Stimulated activated naive CD8-positive, alpha-beta T cell treated with anti-CD3 and anti-CD28 coated beads, Interleukin-15, amount 100 ng/mL, for 72 hours (primary cell): ENCODE results near the gene ATXN7.

Experiments
- ATAC-seq: fragments of 150-1000 bp; cut with Tn5 transposase; 2 replicates; pipeline ENCODE4 v1.10.0; 2021; ENCODE audit warnings: mild to moderate bottlenecking, moderate library complexity
- DNase-seq, 2 donors: peaks; one replicate each; pipeline ENCODE4 v3.0.0; 2021 to 2022
- H3K27ac Mint-ChIP-seq, 2 donors: one replicate each; pipeline ENCODE4 v1.8.0; 2022; ENCODE audit warnings: mild to moderate bottlenecking in 2 of 2, mixed read lengths in 2 of 2, moderate library complexity in 2 of 2
- H3K27me3 Mint-ChIP-seq: one replicate; pipeline ENCODE4 v1.8.0; 2022; ENCODE audit warnings: mixed read lengths
- H3K4me1 Mint-ChIP-seq: one replicate; pipeline ENCODE4 v1.8.0; 2022; ENCODE audit warnings: mild to moderate bottlenecking, mixed read lengths
- H3K4me3 Mint-ChIP-seq, 2 donors: one replicate each; pipeline ENCODE4 v1.8.0; 2022; ENCODE audit warnings: mild to moderate bottlenecking in 2 of 2, mixed read lengths in 2 of 2, moderate library complexity in 1 of 2
- H3K9me3 Mint-ChIP-seq, 2 donors: one replicate each; pipeline ENCODE4 v1.8.0; 2022; ENCODE audit warnings: mixed read lengths in 2 of 2

Gene ATXN7

DNA sequence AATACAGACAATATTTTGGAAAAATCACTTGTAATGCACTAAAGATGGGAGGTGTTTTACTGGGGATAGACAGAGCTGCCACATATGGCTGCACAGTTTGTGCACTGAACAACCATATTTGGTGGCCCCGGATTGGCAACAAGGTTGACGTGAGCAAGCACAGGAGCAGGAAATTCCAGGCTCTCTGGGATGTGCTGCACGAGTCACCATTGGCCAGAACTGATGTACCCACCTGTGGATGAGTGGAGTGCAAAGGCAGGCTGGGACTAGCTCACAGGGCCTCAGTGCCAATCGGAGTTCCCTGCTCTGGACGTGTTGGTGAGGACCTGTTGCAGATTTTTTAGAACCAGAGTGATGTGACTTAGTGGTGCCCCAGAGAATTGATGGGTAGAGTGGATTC lies 90.5 kb downstream of the ATXN7 start:
- no peaks in the 10 kb centered on the region for H3K27me3 Mint-ChIP-seq
- H3K4me3 Mint-ChIP-seq: no peak overlapping the region
- H3K4me1 Mint-ChIP-seq: peaks cover 28% of the 10 kb centered on the region
- H3K27ac Mint-ChIP-seq: peak overlapping the region in 1 of 2 donors; percentile 54
- no peak for ATAC-seq
- DNase-seq: no peak
- no peaks in the 10 kb centered on the region for H3K9me3 Mint-ChIP-seq

DNA sequence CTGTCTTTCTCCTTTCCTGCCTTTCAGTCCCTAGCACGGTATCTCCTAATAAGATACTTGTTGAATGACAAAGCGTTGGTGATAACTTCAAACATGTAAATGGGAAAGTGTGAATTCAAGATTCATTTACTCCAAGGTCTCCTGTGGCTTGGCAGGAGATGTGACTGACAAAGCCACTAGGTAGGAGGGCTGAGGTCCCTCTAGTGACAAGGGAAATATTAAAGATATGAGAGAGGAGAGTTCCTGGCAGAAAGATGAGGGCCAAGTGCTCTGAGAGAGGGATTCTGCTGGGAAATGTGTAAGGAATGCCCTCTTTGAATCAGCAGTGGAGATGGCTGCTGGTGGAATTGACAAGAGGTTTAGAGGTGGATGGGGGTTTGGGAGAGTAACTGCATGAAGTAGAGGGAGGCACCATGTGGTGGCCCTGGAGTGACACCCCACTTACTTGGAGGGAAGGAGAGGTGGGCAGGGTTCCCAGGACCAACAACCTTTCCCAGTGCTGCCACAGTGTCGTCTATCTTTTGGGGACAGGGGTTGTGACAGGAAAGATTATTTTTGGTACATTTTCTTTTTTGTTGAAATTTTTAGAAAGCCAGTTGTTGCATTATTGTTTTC lies 91.5 kb downstream of the ATXN7 start:
- H3K9me3 Mint-ChIP-seq: no peaks in the 10 kb centered on the region
- H3K27ac Mint-ChIP-seq: peak overlapping the region; percentile 31 to 83
- H3K4me3 Mint-ChIP-seq: no peak overlapping the region
- peaks cover 27% of the 10 kb centered on the region for H3K4me1 Mint-ChIP-seq
- ATAC-seq: no peak
- DNase-seq: no peak
- H3K27me3 Mint-ChIP-seq: no peaks in the 10 kb centered on the region

DNA sequence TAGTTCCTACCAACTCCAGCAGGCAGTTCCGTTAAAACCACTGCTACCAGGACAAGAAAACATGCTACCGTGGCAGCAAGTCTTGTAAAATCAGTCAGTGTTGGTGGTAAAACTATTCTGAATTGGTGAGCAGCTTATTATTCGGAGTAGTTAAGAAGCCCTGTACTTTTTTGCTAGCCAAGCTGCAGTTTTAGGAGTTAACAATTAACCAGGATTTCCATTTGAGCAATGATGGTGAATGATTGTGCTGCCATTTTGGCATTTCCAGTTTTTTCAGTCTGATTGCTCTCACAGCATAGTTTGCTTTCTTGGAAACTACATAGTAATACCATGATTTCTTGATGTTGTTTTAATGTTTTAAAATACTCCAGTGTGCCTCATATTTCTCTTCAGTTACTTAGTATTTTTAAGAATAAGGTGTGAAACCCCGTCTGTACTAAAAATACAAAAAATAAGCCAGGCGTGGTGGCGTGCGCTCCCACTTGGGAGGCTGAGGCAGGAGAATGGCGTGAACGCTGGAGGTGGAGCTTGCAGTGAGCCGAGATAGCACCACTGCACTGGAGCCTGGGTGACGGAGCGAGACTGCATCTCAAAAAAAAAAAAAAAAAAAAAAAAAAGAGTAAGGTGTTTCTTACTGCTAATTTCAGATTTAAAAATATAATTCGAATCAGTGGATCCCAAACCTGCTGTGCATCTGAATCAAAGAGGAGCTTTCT lies 92.3 kb downstream of the ATXN7 start:
- no peak overlapping the region for H3K4me3 Mint-ChIP-seq
- DNase-seq (no peak), ATAC-seq (no peak)
- H3K4me1 Mint-ChIP-seq: peaks cover 31% of the 10 kb centered on the region
- H3K9me3 Mint-ChIP-seq: no peaks in the 10 kb centered on the region
- H3K27ac Mint-ChIP-seq: peak overlapping the region in 1 of 2 donors; percentile 15
- H3K27me3 Mint-ChIP-seq: no peaks in the 10 kb centered on the region

DNA sequence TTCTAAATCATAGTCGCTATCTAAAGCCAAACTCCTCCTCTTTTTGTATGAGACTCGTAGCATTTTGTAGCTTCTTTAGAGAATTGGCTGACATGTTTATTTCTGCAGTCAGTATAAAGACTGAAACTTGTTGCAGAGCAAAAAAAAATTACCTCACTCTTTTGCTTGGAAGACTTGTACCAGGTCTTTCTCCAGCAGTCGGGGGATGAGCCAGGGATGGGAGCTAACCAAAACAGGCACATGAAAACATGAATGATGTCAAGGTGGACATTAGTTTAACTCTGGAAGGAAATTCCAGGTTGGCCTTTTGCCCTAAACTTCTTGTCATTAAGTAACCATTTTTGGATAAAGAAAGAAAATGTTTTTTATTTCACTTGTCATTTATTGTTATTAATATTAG lies 95.5 kb downstream of the ATXN7 start:
- peaks cover 24% of the 10 kb centered on the region for H3K4me1 Mint-ChIP-seq
- no peaks in the 10 kb centered on the region for H3K27me3 Mint-ChIP-seq
- no peak overlapping the region for H3K4me3 Mint-ChIP-seq
- no peaks in the 10 kb centered on the region for H3K9me3 Mint-ChIP-seq
- peak overlapping the region in 1 of 2 donors; percentile 16 for H3K27ac Mint-ChIP-seq
- DNase-seq (no peak), ATAC-seq (no peak)

DNA sequence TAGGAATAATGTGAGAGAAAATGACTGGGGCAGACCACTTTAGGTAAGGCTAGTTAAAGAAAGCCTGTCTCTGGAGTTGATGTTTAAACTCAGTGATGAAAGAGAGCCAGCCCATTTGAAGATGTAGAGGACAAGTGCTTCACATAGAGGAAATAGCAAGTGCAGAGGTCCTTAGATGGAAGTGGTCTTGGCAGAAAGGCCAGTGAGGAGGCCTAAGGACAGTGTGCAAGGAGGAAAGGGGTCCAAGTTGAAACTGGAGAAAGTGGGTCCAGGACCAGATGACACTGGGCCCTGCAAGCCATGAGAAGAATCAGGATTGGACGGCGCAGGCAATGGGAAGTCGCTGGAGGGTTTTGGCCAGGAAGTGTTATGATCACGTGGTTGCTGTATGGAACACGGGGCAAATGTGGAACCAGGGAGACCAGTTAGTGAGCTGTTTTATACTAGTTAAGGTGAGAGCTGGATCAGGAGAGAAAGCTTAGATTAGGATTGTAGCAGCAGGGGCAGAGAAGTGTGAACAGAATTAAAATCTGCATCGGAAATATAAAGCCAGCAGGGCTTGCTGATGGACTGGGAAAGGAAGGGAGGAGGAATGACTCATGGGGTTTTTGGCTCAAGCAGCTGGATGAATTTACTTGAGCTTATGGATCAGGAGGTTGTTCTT lies 96.5 kb downstream of the ATXN7 start:
- DNase-seq (no peak), ATAC-seq (no peak)
- no peaks in the 10 kb centered on the region for H3K27me3 Mint-ChIP-seq
- H3K9me3 Mint-ChIP-seq: no peaks in the 10 kb centered on the region
- H3K4me1 Mint-ChIP-seq: peaks cover 31% of the 10 kb centered on the region
- H3K4me3 Mint-ChIP-seq: peak overlapping the region; percentile 34 to 39
- peak overlapping the region; percentile 16 for H3K27ac Mint-ChIP-seq

DNA sequence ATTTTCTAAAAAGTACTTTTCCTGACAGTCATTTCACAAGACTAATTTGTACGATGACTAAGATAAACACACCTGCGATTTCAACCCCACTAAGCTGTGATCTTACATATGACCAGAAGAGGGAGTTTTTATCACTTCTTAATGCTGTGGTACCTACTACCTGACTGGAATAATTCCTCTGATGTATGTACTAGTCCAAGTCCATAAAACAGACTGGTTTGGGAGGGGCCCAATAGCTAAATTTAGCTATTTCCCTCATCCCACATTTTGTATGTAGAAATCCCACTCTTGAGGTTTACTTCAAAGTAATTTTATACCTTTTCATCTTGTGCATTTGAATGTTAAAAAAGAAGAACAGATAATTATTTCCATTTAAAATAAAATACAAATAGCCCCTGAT lies 98.2 kb downstream of the ATXN7 start:
- peaks cover 40% of the 10 kb centered on the region for H3K4me1 Mint-ChIP-seq
- H3K27ac Mint-ChIP-seq: no peak overlapping the region
- DNase-seq: no peak
- no peak overlapping the region for H3K4me3 Mint-ChIP-seq
- peak; percentile 86 for ATAC-seq
- no peaks in the 10 kb centered on the region for H3K27me3 Mint-ChIP-seq
- H3K9me3 Mint-ChIP-seq: no peaks in the 10 kb centered on the region

DNA sequence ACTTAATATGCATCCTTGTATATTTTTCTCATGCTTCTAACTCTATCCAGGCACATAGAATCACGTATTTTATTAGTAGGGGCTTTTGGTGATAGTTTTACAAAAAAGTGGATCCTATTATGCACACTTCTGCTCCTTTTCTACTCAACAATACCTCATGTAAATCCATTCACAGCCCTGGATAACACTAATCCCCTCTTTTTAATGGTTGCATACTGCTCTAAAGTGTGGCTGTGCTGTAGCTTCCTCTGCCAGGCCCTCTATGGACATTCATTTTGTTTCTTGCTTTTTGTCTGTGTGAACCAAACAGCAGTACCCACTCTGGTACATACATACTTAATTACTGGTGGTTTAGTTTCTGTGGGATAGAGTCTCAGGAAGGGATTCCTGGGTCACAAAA lies 99.8 kb downstream of the ATXN7 start:
- H3K9me3 Mint-ChIP-seq: no peaks in the 10 kb centered on the region
- DNase-seq (no peak), ATAC-seq (no peak)
- H3K4me1 Mint-ChIP-seq: peaks cover 55% of the 10 kb centered on the region
- no peak overlapping the region for H3K4me3 Mint-ChIP-seq
- H3K27me3 Mint-ChIP-seq: no peaks in the 10 kb centered on the region
- H3K27ac Mint-ChIP-seq: no peak overlapping the region

DNA sequence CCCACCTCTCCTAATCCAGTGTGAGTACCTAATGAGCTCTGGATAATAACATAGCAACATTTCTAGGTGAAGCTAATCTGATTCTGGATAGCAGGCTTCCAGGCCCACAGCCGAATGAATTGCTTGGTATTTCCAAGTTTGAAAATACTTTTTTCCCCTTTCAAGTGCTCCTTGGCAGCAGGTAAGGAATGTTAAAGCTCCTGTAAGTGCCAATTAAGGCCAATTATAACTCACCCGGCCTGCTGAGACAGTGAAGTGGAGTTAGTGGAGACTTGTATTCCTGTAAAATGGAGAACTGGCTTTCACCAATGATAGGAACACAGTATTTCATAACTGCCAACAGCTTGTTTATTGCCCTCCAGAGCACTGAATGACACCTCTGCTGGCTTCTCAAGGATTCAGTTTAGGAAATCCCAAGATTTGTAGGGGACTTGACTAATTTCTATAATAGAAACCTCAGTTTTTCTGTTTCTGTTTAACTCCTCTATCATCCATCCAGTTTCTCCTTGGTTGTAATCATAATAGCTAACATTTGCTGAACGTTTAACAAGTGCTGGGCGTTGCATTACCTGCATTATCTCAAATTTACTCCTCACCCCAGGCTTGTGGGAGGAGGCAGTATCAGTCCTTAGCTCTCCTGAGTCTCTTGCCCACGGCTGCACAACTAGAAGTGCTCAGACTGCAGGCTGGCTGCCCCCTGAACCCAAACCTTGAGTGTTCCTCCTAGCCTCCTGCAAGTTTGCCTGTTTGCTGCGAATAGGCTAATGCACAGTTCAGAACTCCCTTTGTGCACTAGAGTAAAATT lies 101.2 kb downstream of the ATXN7 start:
- no peaks in the 10 kb centered on the region for H3K27me3 Mint-ChIP-seq
- no peak overlapping the region for H3K4me3 Mint-ChIP-seq
- no peaks in the 10 kb centered on the region for H3K9me3 Mint-ChIP-seq
- DNase-seq (no peak), ATAC-seq (no peak)
- H3K4me1 Mint-ChIP-seq: peaks cover 63% of the 10 kb centered on the region
- H3K27ac Mint-ChIP-seq: peak overlapping the region in 1 of 2 donors; percentile 41

DNA sequence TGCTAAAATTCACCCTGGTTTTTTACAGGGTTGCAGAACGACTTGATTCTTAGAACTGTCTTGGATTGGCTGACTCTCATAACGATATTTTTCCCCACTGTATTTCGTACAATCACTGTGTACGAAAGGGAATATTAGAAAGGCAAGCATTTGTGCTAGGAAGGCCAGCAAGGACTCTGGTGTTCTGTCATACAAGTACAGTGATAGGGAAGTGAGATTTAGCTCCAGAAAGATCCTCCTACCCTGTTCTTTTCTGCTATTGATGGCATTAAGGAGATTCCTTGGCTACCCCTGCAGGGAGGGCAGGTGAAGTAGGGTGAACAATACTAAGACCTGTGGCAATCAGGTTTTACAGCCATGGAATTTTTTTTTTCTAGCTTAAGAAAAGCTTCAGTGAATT lies 102.3 kb downstream of the ATXN7 start:
- Mint-ChIP-seq H3K9me3 (no peaks in the 10 kb centered on the region), H3K27me3 (no peaks in the 10 kb centered on the region), H3K4me1 (peaks cover 66% of the 10 kb centered on the region), H3K4me3 (no peak overlapping the region), H3K27ac (no peak overlapping the region)
- no peak for ATAC-seq
- no peak for DNase-seq

DNA sequence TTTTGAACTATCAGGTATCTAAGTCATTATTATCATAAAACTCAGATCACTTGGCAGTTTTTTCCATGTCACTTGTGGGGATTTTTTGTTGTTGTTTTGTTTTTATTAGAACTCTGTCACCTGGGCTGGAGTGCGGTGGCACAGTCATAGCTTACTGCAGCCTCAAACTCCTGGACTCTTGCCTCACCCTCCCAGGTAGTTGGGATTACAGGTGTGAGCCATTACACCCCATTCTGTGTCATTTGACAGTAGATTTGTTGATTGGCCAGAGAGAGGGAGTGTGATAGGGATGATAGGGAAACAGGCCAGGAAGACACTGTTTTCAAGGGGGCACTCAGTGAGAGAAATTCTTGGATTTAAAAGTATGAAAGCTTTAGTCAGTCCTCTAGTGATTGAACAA lies 103.2 kb downstream of the ATXN7 start:
- Mint-ChIP-seq H3K9me3 (no peaks in the 10 kb centered on the region), H3K27ac (peak overlapping the region; percentile 57 to 74), H3K27me3 (no peaks in the 10 kb centered on the region), H3K4me1 (peaks cover 75% of the 10 kb centered on the region), H3K4me3 (peak overlapping the region; percentile 28 to 69)
- no peak for ATAC-seq
- no peak for DNase-seq

DNA sequence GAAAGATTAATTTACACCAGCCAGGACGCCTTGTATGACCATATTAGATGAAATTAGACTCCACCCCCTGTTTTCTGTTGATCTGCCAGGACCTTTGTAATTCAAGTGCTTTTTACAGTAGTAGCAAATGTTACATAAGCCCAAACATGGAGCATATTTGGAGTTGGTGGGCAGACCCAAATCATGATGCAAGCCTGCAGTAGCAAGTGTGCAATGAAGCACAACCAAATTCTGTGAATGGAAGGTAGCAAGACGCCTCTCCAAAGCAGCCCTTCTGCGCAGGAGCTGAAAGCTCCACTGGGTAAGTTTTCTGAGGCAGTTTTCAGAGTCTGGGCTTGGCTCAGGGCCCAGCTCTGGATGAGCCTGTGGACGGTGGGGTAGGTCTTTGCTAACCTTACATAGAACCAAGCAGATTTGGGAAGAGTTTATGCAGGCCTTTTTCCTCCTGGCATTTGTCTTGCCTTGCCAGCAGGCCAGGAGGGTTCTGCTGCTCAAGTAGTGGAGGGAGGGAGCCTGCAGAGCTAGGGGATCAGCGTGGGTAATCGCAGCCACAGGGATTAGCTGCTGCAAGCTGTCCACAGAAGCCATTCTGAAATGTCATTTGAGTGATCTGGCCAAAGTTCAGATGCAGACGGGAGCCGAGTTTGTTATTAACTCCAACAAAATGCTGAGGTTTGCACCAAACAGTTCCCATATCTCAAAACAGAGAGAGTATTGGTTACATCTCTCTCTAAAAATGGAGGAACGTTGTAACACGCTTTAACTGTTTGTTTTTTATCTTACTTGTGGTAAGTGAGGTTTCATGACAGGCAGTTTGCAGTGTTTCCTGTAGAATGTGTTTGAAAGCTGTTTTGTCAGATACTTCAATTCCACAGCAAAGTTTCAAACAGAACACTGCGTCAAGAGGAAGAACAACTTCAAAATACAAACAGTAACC lies 104.3 kb downstream of the ATXN7 start:
- no peaks in the 10 kb centered on the region for H3K27me3 Mint-ChIP-seq
- DNase-seq (peak; percentile 52 to 54), ATAC-seq (peak; percentile 74)
- peak overlapping the region; percentile 87 to 90 for H3K4me3 Mint-ChIP-seq
- no peaks in the 10 kb centered on the region for H3K9me3 Mint-ChIP-seq
- H3K4me1 Mint-ChIP-seq: peaks cover 85% of the 10 kb centered on the region
- H3K27ac Mint-ChIP-seq: peak overlapping the region; percentile 96 to 98

DNA sequence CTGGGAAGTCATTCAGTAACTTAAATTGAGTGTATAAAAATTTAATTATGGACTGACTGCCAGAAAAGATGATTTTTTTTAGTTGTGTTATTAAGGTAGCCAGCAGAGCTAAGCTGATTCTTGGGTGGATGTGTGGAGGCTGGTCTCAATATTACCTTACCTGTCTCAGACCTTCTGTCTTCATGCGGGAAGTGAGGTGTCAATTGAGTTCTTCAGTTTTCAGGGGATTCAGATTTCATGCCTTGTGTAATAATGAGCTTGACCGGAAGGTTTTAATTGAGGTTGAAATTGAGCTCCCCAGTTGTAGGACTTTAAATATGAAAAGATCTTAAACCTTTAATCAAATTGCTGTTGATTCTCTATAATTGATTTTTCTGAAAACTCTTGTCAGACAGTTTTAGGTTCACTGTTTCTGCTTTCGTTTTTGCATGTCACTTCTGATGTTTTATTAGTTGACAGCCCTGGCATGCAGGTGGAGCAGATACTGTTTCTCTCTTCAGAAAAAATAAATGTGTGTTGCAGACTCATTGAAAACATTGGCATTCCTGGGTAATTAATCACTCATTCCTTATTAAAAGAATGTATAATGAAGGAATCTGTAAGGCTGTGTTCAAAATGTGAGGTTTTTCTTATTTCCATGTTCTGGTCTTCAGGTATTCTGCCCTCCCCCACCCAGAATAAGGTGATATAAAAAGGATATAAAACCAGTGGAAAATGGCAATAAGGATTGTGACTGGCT lies 105.1 kb downstream of the ATXN7 start:
- ATAC-seq (peak; percentile 30), DNase-seq (no peak)
- H3K4me3 Mint-ChIP-seq: peak overlapping the region; percentile 87 to 90
- peak overlapping the region; percentile 96 to 98 for H3K27ac Mint-ChIP-seq
- H3K9me3 Mint-ChIP-seq: no peaks in the 10 kb centered on the region
- no peaks in the 10 kb centered on the region for H3K27me3 Mint-ChIP-seq
- H3K4me1 Mint-ChIP-seq: peaks cover 94% of the 10 kb centered on the region

DNA sequence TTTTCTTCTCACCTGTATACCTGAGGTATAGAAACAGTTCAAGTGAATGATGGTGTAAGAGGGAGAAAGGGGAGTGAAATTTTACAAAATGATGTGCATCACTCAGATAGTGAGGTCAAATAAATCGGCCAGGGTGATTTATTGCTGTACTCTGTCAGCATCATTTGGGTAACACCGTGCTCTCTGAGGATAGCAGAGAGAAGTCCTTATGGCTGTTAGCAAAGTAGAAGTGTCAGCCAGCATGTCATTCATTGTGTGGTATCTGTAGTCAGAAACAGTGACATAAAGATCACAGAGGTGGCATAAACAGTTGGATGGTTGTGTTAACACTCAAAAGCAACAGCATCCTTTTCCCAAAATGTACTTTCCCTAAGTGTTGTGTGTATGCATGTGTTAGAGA lies 106.2 kb downstream of the ATXN7 start:
- Mint-ChIP-seq H3K27me3 (no peaks in the 10 kb centered on the region), H3K4me3 (peak overlapping the region; percentile 87 to 90), H3K4me1 (peaks cover 96% of the 10 kb centered on the region), H3K9me3 (no peaks in the 10 kb centered on the region), H3K27ac (peak overlapping the region; percentile 59 to 96)
- ATAC-seq (peak; percentile 49), DNase-seq (no peak)
